BLaER1 (cell line): ENCODE measurements around the gene D2HGDH.
"Not testable (repeated sequence)": the region's sequence is repeated elsewhere in the genome, so short reads cannot be mapped to it uniquely, and the experiment has no call there.

Experiments
- H3K27ac ChIP-seq: shearing (Covaris generic); formaldehyde crosslinking; 2 replicates; pipeline ENCODE4 v1.8.1; 2022
- H3K27me3 ChIP-seq: shearing (Covaris generic); formaldehyde crosslinking; 2 replicates; pipeline ENCODE4 v1.8.1; 2022
- H3K36me3 ChIP-seq: shearing (Covaris generic); formaldehyde crosslinking; 2 replicates; pipeline ENCODE4 v1.8.1; 2022
- H3K4me1 ChIP-seq: shearing (Covaris generic); formaldehyde crosslinking; 2 replicates; pipeline ENCODE4 v1.8.1; 2022
- H3K4me2 ChIP-seq: shearing (Covaris generic); formaldehyde crosslinking; 2 replicates; pipeline ENCODE4 v1.8.1; 2022
- H3K4me3 ChIP-seq: shearing (Covaris generic); formaldehyde crosslinking; 2 replicates; pipeline ENCODE4 v1.8.1; 2022
- H3K9ac ChIP-seq: shearing (Covaris generic); formaldehyde crosslinking; 2 replicates; pipeline ENCODE4 v1.8.1; 2022
- H3K9me3 ChIP-seq: shearing (Covaris generic); formaldehyde crosslinking; 2 replicates; pipeline ENCODE4 v1.8.1; 2022
- H4K20me1 ChIP-seq: shearing (Covaris generic); formaldehyde crosslinking; 2 replicates; pipeline ENCODE4 v1.8.1; 2022
- Cebpa-rat ChIP-seq: shearing (Covaris generic); IDR thresholded peaks from 2 replicates; pipeline ENCODE4 v1.8.1; 2022

D2HGDH gene

DNA sequence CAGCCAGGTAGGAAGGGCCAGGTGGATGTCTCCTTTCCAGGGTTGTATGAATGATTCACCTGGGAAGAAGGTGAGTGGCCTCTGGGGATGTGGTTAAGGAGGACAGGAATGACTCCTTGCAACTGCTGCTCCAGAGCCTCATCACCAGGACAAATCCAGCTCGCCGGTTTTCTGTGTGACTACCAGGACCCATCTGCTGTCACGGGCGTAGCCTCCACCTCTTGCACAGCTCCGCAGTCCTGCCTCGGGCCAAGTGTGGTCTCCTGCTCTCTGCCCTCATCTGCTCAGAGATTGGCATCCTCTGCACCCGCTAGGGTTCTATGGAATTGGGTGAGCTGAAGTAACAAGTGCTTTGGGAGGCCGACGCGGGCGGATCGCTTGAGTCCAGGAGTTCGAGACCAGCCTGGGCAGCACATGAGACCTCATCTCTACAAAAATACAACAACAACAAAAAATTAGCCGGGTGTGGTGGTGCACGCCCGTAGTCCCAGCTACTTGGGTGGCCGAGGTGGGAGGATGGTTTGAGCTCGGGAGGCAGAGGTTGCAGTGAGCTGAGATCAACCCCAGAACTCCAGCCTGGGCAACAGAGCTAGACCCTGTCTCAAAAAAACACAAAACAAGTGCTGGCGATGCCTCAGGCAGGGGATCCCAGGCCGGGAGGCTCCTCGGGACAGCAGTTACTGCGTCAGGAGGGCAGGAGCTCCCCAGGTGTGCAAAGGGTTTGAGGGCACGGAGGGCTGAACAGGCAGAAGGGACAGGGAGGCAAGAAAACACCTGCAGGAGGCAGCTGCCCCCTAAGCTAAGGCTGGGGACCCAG, 831 bp upstream of the D2HGDH start:
- Histone ChIP-seq H3K27ac (peak overlapping the region; percentile 93), H3K4me1 (peaks cover 84% of the 10 kb centered on the region), H3K4me2 (peak overlapping the region; percentile 98), H3K4me3 (peak overlapping the region; percentile 81), H3K36me3 (peaks cover 15% of the 10 kb centered on the region), H3K9ac (peak overlapping the region; percentile 86), H4K20me1 (peaks cover 18% of the 10 kb centered on the region), H3K27me3 (no peaks in the 10 kb centered on the region), H3K9me3 (no peaks in the 10 kb centered on the region)
- no peak for TF ChIP-seq Cebpa-rat

- Histone ChIP-seq H3K4me3 (peak overlapping the region; percentile 81), H3K36me3 (peaks cover 13% of the 10 kb centered on the region), H3K27me3 (no peaks in the 10 kb centered on the region), H3K9ac (peak overlapping the region; percentile 86), H3K4me1 (peaks cover 84% of the 10 kb centered on the region), H3K27ac (peak overlapping the region; percentile 93), H4K20me1 (peaks cover 24% of the 10 kb centered on the region), H3K9me3 (no peaks in the 10 kb centered on the region), H3K4me2 (peak overlapping the region; percentile 98)
- TF ChIP-seq Cebpa-rat, result no peak
Observed at GRCh38 chr2:241734208-241734466, 293 bp upstream of the D2HGDH start.

DNA sequence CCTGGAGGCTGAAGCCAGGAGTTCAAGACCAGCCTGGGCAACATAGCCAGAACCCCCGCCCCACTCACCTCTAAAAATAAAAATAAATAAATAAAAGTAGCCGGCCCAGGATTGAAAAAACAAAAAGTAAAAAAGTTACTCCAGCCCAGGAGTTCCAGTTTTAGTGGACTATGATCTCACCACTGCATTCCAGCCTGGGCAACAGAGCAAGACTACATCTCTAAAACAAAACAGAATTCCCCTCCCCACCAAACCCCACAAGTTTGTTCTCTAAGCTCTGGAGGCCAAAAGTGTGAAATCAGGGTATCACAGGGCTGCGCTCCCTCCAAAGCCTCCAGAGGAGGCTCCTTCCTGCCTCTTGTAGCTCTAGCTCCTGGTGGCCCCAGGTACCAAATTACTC, 1.7 kb downstream of the D2HGDH start:
- TF ChIP-seq Cebpa-rat, result no peak
- Histone ChIP-seq H3K9me3 (no peaks in the 10 kb centered on the region), H3K4me1 (peaks cover 87% of the 10 kb centered on the region), H3K36me3 (peaks cover 18% of the 10 kb centered on the region), H3K27me3 (no peaks in the 10 kb centered on the region), H3K4me3 (no peak overlapping the region), H3K27ac (no peak overlapping the region), H4K20me1 (peaks cover 44% of the 10 kb centered on the region), H3K4me2 (peak overlapping the region; percentile 94), H3K9ac (no peak overlapping the region; the same call in 1 of the 2 replicates)

DNA sequence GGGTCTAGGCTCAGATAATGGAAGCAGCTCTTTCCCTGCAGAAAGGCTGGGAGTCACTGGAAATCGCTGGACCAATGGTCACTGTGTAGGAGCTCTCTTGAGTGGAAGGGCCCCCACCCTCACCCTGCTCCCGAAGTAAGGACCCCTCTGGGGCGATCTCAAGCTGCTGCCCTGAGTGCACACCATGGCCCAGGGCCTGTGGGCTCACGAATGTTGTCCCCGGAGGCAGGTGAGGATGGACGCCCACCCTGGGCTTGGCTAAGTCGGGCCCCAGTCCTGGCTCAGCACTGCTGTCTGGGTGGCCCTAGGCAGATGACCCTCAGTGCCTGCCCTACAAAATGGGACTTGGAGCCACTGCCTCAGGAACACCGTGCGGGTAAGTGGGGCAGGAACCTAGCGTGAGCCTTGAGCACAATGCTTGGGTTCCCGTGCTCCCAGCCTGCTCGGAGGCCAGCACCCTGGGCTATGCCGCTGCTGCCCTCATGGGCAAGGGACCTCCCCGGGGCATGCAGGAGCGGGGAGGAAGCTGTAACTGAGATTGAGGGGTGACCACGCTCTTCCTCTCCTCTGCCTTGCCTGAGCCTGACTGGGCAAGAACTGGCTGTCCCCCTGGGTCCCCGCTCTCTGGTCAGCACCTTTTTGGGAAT, 3.7 kb downstream of the D2HGDH start:
- peaks cover 18% of the 10 kb centered on the region for H3K36me3 ChIP-seq
- H3K4me3 ChIP-seq, result no peak overlapping the region
- H3K4me1 ChIP-seq, result peaks cover 89% of the 10 kb centered on the region
- H4K20me1 ChIP-seq, result peaks cover 64% of the 10 kb centered on the region
- no peak for TF ChIP-seq Cebpa-rat
- H3K9me3 ChIP-seq, result no peaks in the 10 kb centered on the region
- no peak overlapping the region; the same call in 1 of the 2 replicates for H3K27ac ChIP-seq
- no peak overlapping the region for H3K9ac ChIP-seq
- H3K27me3 ChIP-seq, result no peaks in the 10 kb centered on the region
- H3K4me2 ChIP-seq, result peak overlapping the region; percentile 94

DNA sequence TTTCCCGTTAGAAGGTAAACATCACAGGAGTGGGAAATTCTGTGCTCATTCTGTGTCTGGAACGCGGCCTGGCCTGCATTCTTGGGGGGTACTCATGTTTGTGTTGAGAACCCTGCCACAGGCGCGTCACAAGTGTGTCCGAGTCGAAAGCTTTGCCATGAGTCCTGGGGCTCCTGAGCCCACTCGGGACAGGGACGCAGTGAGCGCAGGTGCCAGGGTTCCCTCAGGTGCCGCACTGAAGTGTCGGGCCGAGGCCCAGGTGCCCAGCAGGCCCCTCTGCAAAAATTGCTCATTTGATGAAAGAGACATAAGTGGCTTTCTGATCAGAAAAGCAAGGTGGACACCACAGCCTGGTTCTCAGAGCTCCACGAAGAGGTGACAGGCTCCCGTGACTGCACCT, 4.7 kb downstream of the D2HGDH start:
- peaks cover 74% of the 10 kb centered on the region for H4K20me1 ChIP-seq
- H3K36me3 ChIP-seq, result peaks cover 18% of the 10 kb centered on the region
- H3K9me3 ChIP-seq, result no peaks in the 10 kb centered on the region
- H3K27me3 ChIP-seq, result no peaks in the 10 kb centered on the region
- H3K9ac ChIP-seq, result no peak overlapping the region
- H3K4me3 ChIP-seq, result no peak overlapping the region
- TF ChIP-seq Cebpa-rat, result no peak
- peaks cover 89% of the 10 kb centered on the region for H3K4me1 ChIP-seq
- peak overlapping the region; percentile 94 for H3K4me2 ChIP-seq
- H3K27ac ChIP-seq, result no peak overlapping the region

DNA sequence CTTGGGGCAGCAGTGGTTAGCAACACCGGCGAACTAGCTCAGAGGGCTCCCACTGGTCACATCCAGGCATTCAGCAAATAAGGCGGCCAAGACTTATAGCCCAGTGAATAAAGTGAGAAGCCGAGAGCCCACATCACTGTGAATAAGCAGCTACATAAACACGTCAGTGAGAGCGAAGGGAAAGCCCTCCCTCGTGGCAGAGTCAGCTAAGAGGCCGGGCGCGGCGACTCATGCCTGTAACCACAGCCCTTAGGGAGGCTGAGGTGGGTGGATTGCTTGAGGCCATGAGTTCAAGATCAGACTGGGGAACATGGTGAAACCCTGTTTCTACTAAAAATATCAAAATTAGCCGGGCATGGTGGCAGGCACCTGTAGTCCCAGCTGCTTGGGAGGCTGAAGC, 5.2 kb downstream of the D2HGDH start:
- H3K4me1 ChIP-seq, result peaks cover 93% of the 10 kb centered on the region
- H3K9me3 ChIP-seq, result no peaks in the 10 kb centered on the region
- peak overlapping the region; percentile 94 for H3K4me2 ChIP-seq
- H3K4me3 ChIP-seq, result no peak overlapping the region
- H3K9ac ChIP-seq, result no peak overlapping the region
- peaks cover 79% of the 10 kb centered on the region for H4K20me1 ChIP-seq
- TF ChIP-seq Cebpa-rat, result no peak
- H3K27ac ChIP-seq, result no peak overlapping the region
- H3K36me3 ChIP-seq, result peaks cover 23% of the 10 kb centered on the region
- no peaks in the 10 kb centered on the region for H3K27me3 ChIP-seq

GRCh38 chr2:241741016-241741415, 6.6 kb downstream of the D2HGDH start:
- peak; percentile 70; the same call in 1 of the 2 replicates for TF ChIP-seq Cebpa-rat
- peaks cover 100% of the 10 kb centered on the region for H3K4me1 ChIP-seq
- no peak overlapping the region for H3K27ac ChIP-seq
- H3K4me2 ChIP-seq, result peak overlapping the region; percentile 94
- H3K4me3 ChIP-seq, result no peak overlapping the region
- no peak overlapping the region for H3K9ac ChIP-seq
- peaks cover 27% of the 10 kb centered on the region for H3K36me3 ChIP-seq
- H4K20me1 ChIP-seq, result peaks cover 79% of the 10 kb centered on the region
- H3K27me3 ChIP-seq, result no peaks in the 10 kb centered on the region
- no peaks in the 10 kb centered on the region for H3K9me3 ChIP-seq

DNA sequence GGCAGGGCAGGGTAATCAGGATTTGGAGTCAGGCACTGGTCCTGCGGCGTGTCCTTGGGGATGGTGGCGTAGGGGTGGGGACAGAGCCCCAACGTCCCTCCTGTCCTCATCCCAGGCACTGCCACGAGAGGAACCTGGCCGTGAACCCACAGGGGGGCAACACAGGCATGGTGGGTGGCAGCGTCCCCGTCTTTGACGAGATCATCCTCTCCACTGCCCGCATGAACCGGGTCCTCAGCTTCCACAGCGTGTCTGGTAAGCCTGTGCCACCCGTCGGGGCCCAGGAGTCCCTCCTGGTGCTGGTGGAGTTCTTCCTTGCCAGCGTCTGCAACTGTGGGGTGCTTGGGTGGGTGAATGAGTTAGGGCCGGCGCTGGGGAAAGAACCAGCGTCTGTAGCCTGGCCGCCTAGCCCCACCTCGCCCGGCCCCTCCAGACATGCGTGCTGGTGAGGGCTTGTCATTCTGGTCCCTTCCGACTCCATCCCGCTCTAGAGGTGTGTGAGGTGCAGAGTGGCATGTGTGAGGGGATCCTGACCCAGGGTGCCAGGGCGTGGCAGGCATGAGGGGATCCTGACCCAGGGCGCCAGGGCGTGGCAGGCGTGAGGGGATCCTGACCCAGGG, 8.0 kb downstream of the D2HGDH start:
- peak overlapping the region; percentile 94 for H3K4me2 ChIP-seq
- H3K4me1 ChIP-seq, result peaks cover 96% of the 10 kb centered on the region
- H3K9ac ChIP-seq, result no peak overlapping the region
- no peak overlapping the region for H3K4me3 ChIP-seq
- H3K27ac ChIP-seq, result no peak overlapping the region
- no peak for TF ChIP-seq Cebpa-rat
- no peaks in the 10 kb centered on the region for H3K27me3 ChIP-seq
- peaks cover 76% of the 10 kb centered on the region for H4K20me1 ChIP-seq
- peaks cover 36% of the 10 kb centered on the region for H3K36me3 ChIP-seq
- H3K9me3 ChIP-seq, result peaks cover 5% of the 10 kb centered on the region; the same call in 1 of the 2 replicates

DNA sequence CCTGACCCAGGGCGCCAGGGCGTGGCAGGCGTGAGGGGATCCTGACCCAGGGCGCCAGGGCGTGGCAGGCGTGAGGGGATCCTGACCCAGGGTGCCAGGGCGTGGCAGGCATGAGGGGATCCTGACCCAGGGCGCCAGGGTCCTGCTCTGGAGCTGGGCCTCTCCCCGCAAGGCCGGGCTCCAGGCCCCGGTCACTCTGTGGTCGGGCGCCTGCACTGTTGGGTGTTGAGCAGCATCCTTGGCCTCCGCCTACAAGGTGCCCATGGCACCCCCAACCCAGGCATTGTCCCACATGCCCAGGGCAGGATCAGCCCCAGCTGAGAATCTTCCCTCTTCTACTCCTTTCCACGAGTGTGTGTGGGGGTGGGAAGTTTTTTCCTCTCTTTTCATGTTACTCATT, 8.6 kb downstream of the D2HGDH start:
- not testable (repeated sequence) for H3K9me3 ChIP-seq, H3K27me3 ChIP-seq, H3K4me3 ChIP-seq, H3K9ac ChIP-seq
- 0 out of 2 replicates have a peak overlapping the region, but pooled peaks have one; percentile 49 for H3K27ac ChIP-seq
- H3K4me2 ChIP-seq, result peak overlapping the region; percentile 92
- H3K4me1 ChIP-seq, result peaks cover 90% of the 10 kb centered on the region
- H4K20me1 ChIP-seq, result peaks cover 70% of the 10 kb centered on the region
- peaks cover 40% of the 10 kb centered on the region for H3K36me3 ChIP-seq

DNA sequence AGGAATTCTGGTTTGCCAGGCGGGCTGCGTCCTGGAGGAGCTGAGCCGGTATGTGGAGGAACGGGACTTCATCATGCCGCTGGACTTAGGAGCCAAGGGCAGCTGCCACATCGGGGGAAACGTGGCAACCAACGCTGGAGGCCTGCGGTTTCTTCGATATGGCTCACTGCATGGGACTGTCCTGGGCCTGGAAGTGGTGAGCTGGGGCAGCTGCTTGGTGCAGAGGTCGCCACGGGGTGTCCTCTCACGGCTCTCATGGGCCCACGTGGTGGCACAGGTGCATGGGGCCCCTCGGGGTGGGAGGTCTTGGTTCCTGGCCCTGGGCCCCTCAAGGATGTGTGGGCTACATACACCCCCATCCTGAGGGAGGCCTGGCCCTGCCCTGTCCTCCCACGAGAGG, 9.2 kb downstream of the D2HGDH start:
- Histone ChIP-seq H3K9me3 (peaks cover 9% of the 10 kb centered on the region; the same call in 1 of the 2 replicates), H3K9ac (peak overlapping the region; percentile 57), H3K4me3 (peak overlapping the region; percentile 15; the same call in 1 of the 2 replicates), H3K4me2 (peak overlapping the region; percentile 92), H3K4me1 (peaks cover 84% of the 10 kb centered on the region), H4K20me1 (peaks cover 64% of the 10 kb centered on the region), H3K27ac (peak overlapping the region; percentile 49), H3K27me3 (no peaks in the 10 kb centered on the region), H3K36me3 (peaks cover 39% of the 10 kb centered on the region)
- no peak for TF ChIP-seq Cebpa-rat
